Body of pancreas (tissue), 4 donors: ENCODE data around the gene LAMA2.

Experiments used
- POLR2A ChIP-seq, 3 donors: fragments of 450-650 bp; IDR thresholded peaks; one replicate each; pipeline ENCODE4 v1.6.1; 2016; ENCODE audit warnings: antibody characterized with exemption in 3 of 3, mild to moderate bottlenecking in 2 of 3
- TF ChIP-seq, protein P1 (sequence below), 7 experiments: fragments of 450-650 bp in 4 of 7; fragments of 200-600 bp in 3 of 7; sonication (generic) in 3 of 7; IDR thresholded peaks; one replicate each; pipeline ENCODE4 v1.5.1; 2016 to 2019; ENCODE audit warnings: antibody characterized with exemption in 7 of 7

DNA sequence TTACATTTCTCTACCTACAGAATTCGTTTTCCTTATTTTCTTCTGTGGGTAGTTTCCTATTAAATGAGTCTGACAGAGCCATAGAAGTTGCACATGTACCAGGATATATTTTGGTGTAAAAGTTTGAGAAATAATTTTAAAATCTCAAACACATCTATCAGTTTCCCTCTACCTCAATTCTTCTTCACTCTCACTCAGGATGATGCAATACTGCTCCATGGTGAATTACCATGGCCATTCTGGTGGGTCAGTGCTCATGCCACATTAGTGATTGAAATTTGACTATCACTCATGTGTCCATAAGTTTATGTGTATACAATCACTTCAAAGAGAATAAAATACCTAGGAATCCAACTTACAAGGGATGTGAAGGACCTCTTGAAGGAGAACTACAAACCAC is 675.3 kb downstream of the LAMA2 start:
- TF ChIP-seq, protein P1, sequence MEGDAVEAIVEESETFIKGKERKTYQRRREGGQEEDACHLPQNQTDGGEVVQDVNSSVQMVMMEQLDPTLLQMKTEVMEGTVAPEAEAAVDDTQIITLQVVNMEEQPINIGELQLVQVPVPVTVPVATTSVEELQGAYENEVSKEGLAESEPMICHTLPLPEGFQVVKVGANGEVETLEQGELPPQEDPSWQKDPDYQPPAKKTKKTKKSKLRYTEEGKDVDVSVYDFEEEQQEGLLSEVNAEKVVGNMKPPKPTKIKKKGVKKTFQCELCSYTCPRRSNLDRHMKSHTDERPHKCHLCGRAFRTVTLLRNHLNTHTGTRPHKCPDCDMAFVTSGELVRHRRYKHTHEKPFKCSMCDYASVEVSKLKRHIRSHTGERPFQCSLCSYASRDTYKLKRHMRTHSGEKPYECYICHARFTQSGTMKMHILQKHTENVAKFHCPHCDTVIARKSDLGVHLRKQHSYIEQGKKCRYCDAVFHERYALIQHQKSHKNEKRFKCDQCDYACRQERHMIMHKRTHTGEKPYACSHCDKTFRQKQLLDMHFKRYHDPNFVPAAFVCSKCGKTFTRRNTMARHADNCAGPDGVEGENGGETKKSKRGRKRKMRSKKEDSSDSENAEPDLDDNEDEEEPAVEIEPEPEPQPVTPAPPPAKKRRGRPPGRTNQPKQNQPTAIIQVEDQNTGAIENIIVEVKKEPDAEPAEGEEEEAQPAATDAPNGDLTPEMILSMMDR (IDR thresholded peaks at IDR 0.05) = no peak
- no peak for TF ChIP-seq POLR2A (IDR thresholded peaks at IDR 0.05)
